GM21381 (cell line): ENCODE measurements around the gene ALKBH3.

Source experiments
- ATAC-seq: cut with Tn5 transposase; IDR thresholded peaks from one replicate; pipeline ENCODE4 v1.9.1; 2021; ENCODE audit warnings: mild to moderate bottlenecking, moderate library complexity; ENCODE audit not compliant: unreplicated experiment

Gene ALKBH3

DNA sequence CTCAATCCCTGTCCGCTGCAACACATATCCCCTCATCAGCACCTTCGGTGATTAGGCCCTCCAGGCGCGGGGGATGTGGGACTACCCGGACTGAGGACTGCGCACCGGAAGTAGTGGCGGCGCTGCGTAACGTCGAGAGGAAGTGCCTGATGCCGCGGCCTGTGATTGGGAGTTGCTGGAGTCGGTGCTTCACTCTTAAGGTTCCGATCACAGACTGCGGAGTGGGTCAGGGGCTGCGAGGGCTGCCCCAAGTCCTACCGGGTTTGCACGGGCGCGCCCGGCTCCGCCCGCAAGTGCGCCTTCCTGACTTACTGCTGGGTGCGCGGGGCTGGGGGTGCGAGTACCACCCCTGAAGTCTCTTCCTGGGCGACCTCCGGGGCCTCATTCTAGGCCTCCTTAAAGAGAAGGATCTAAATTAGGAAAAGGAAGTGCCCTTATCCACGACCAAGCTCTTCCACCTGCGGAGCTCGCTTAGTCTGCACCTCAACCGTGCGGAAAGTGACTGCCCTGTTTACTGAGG, at the start of gene ALKBH3:
Gene ALKBH3 (plus strand): TSS at position 192 of the 520 bp plus-strand sequence. CDS start 1,822 bp downstream, outside the sequence.
- ATAC-seq: peak; percentile 99

DNA sequence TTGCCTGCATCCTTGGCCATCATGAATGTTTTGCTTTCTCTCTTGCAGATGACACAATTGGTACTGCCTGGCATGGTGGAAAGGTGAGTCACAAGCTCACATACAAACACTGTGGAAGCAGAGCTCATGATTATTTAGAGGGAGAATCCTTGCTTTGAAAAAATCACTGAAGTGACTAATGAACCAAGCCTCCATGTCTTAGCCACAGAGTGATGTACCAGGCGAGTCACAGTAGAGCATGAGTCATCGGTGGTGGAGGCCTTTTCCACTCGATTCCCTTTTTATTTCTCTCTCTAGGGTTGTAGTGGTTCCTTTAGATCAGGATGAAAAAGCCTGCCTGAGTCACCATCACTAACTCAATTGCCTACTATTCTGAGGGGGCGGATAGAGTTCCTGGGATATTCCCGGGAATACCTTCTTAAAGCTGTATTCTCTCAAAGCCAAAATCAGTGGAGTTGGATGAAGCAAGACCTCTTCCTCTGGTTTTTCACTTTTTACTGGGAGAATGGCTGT, 49.6 kb upstream of the ALKBH3 start:
- ATAC-seq: no peak

DNA sequence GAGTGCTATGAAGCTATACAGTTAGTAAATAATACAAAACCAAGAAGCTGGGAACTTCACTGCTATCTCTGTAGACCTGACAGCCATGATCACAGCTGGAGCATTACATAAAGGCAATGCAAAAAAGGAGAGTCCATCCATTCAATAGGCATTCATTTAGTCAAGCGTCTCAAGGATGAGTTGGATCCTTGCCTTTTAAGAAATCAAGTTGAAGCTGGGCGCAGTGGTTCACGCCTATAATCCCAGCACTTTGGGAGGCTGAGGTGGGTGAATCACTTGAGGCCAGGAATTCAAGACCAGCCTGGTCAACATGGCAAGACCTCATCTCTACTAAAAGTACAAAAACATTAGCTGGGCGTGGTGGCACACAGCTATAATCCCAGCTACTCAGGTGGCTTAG, 48.1 kb upstream of the ALKBH3 start:
- no peak for ATAC-seq

DNA sequence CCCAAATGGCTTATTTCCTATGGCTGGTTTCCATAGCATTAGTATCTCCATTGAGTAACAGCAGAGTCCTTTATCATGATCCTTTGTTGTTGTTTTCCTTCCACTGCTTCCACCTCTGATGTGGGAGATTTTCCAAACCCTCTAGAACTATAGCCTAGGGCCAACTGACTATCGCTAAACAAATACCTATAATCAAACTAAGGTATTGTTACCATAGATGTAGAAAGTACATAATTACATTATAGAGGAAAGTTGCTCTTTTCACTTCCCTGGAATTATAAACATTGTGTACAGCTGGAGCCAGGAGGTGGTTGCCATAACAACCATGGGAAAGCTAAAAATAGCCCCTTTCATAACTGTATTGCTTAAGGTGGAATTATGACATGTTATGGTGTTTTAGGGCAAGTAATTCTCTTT, 47.0 kb upstream of the ALKBH3 start:
- no peak for ATAC-seq

DNA sequence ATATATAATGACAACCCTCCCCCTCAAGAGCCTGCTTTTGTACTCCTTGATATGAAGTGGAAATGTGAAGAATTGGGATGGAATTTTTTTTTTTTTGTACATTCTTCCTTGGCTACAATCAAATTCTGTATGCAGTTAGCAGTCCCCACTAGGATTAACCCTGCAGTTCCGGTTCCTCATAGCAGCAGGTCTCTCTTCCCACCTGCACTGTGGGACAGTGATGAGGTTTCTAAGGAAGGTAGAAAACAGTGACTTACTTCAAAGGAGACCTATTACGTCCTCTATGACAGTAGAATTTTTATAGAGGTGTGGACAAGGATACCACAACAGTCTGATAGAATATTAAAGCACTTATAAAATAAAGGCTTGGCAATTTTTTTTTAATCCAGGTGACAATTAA, 46.3 kb upstream of the ALKBH3 start:
- ATAC-seq: no peak

DNA sequence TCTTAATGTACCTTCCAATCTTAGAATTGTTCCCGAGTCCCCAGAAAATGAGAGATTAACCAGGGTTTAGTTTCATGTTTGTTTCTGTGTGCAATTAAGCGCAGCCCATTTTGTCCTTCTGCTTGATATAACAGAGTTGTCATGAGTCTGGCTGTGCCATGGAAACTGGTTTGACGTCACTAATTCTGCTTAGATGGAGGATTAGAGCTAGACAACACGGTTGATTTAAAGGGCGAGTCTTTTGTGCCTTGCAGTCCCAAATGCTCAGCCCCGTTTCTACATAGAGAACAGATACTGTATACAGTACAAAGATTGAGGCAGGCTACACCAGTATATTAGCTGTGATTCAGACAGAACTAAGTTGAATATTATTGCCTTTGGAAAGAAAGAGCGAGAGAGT, 45.5 kb upstream of the ALKBH3 start:
- ATAC-seq: no peak

DNA sequence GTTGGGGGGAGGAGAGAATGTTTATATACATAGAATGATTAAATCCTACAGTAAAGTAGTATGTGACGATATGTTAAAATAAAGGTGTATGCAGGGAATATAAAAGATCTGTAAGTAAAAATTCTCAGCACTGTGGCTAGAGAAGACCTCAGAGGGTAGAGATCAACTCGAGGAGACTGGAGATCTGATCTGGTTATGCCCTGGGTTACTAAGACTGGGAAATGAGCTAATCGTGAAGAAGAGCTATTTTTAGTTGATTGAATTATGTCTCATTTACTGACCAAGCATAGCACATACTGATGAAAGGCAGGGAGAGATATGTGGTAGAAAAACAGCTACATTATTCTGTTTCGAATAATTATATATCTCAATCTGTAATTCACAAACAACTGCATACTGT, 42.8 kb upstream of the ALKBH3 start:
- no peak for ATAC-seq

DNA sequence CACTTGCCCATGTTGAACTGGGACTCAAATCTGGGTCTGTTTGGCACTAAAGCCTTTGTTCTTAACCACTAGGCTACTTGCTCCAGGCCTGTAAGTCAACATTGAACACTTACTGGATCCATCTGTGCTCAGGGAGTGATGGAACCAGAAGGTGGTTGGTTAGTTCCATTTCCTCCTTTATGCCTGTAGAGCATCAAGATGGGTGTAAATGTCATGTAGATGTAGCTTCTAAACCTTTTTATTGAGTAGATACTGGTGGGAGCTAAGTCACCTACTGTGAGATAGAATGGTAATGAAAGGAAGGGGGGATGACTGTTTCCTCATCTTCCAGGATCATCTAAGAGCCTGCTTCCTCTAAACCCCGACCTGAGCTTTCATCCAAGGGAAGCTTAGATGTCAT, 38.6 kb upstream of the ALKBH3 start:
- no peak for ATAC-seq

DNA sequence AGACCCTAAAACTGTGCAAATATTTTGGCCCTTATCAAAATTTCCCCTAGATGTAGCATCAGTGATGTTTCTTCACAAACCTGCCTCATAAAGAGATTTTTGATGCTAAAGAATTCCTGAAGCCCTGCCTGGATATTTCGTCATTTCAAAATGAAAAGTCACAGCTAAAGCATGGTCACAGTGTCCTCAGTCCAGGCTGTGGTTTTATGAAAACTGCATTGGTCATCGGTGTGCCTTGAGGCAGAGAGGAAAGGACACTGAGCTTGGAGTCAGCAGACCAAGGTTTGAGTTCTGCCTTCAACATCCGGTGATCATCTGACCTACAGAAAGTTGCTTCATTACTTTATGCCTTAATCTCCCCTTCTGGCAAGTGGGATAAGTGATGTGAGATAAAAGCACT, 34.8 kb upstream of the ALKBH3 start:
- no peak for ATAC-seq

DNA sequence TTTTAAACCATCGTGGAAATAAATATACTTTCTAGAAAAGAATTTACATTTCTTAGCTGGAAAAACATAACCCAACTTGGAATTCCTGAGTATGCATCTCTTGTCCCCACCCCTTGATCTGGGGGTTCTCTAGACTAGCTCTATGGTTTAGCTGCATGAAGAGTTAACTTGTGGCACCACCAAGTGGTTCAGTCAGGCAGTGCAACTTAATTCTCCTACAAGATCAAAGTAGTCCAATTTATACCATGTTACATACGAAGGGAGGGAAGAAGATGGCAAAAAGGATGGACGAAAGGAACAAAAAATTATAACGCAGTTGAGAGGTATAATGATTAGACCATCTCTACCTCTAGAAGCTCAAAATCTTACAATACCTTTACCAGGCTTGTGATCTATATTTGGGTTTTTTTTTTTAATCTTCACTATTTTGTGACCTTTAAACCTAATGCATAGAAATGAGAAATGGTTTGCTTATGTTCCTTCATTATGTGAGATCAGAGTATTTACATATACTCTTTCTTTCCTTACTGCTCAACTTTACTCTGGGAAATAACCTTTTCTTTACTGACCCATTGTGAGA, 28.5 kb upstream of the ALKBH3 start:
- ATAC-seq: peak; percentile 72

DNA sequence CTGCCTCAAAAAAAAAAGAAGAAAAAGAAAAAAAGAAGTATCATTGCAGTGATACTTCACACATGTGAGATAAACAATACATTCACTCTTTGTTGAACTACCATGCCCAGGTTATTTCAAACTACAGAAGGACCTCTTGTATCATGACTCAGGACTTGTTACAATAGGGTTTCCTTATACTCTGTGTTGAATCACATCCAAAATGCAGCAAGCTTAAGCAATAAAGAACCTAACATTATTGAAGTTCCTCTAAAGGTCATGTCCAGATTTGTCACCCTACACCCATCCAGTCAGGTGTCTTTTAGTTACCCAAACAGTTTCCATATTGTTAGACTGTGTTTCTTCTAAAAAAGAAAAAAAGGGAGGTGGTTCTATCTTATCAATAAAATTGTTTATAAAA, 26.9 kb upstream of the ALKBH3 start:
- ATAC-seq: no peak

DNA sequence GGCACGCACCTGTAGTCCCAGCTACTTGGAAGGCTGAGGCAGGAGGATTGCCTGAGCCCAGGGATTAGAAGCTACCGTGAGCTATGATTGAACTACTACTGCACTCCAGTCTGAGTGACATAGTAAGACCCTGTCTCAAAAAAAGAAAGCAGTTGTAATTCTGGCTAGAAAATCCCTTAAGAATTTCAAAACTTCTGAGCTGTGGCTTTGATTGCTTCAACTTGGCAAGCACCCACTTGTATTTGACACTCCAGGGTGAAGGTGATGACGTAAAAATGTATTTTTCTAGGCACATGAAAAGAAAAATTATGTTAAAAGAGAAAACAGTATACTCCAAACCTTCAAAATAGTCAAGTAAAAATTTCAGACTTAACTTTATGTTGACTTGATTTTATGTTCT, 23.6 kb upstream of the ALKBH3 start:
- ATAC-seq: no peak

DNA sequence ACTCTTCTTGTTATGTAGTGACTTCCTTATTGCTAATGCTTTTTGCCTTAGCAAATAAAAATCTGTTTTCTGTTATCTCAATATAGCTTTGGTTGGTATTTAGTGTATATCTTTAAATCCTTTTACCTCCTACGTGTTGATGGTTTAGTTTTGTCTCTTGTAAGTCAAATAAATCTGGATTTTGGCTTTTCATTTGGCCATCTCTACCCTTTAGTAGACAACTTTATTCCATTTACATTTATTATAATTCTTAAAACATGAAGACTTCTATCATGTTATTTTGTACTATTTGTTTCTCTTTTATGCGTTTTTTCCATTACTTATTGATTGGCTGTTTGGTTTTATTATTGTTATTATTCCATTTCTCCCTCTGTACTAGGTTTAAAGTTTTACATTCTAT, 19.5 kb upstream of the ALKBH3 start:
- ATAC-seq: no peak

DNA sequence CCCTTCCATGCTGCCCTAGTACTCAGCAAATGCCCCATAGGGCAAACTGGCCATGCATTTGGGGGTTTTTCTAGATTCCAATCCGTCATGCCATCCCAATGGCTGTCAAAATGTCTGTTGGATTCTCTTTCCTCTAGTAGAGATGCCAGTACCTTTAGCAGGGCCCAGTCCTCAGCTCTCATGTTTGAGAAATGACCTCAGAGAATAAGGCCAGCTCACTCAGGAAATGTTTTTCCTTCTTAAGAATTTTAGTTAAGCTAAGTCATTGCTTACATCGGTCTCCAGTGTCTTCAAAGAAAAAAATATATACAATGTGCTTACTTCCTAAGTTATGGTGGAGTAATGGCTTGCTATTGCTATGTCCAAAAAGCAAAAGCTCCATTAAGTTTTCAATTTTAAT, 14.1 kb upstream of the ALKBH3 start:
- ATAC-seq: no peak

DNA sequence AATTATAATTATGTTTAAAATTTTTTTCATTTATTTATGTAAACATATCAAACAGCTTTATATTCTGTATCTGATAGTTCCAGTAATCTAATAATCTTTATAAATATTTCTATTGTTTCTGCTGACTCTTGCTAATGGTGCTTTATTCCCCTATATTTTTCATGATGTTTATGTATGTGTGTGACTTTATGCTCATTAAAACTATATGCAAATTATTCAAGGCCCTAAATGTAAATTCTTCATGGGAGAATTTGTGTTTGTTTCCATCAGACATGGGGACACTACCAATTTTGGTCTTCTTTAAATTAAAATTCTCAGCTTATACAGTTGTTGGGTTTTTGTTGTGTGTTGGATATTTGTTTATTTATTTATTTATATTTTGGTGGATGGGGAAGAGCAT, 13.7 kb upstream of the ALKBH3 start:
- no peak for ATAC-seq

DNA sequence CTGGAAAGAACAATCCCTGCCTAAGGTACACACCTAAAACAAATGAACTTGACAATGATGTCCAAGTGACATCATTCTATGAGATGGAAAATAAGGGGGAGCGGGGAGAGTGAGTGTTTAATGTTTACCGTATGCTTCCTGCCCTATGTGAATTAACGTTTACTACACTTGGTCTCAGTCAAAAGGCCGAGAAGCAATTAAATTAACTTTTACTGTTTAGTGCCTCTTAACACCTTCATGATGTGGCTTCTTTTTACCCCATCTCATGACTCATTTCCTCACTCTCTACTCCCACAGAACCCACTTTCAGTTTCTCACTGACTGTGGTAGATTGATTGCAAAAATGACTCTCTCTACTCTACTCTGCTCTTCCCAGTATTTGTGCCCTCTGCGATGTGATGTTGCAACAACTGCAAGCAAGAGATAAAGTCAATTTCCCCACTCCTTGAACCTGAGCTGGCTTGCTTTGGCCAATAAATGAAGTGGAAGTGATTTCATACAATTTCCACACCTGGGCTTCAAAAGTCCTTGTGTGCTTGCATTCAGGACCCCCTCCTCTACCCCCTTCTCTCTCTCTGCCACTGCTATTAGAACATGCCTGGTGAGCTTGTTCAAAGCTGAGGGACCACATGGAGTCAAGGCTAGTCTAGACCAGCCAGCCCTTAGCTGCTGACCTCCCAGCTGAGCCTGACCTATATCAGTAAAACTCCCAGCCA, 11.6 kb upstream of the ALKBH3 start:
- peak; percentile 100 for ATAC-seq

DNA sequence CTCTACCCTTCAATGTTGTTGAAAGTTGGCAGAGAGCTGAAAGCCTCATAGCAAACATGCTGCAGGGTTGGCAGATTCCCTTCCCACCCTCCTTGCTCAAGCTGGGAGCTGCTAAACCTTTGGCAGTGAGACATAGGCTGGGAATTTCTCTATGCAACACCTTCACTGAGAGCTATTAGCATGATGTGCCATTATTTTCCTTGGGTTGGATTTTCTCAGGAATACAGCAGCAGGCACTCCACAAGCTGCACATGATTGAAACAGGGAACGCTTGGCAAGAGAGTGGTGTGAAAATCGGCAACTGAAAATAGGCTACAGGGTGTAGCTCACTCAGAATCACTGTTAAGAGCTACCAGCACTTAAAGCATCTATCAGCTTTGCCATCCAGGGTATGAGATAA, 9.6 kb upstream of the ALKBH3 start:
- ATAC-seq: no peak

DNA sequence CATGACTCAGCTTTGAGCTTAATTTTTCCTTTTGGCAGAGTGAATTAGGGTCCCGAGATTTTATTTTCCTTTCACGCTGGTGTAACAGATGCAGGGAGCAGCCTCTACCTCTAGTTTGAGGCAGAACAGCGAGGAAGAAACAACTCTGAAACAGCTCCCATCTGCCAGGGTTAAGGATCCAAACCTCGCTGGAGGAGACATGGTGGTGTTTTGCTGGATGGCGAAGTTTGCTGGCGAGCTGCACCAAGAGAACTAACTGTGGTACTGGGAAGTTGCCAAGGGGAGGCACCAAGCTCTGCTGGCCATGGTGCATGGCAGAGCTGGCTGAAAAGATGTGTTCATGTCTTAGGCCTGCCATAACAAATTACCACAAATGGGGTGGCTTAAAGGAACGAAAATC, 7.6 kb upstream of the ALKBH3 start:
- ATAC-seq: no peak

DNA sequence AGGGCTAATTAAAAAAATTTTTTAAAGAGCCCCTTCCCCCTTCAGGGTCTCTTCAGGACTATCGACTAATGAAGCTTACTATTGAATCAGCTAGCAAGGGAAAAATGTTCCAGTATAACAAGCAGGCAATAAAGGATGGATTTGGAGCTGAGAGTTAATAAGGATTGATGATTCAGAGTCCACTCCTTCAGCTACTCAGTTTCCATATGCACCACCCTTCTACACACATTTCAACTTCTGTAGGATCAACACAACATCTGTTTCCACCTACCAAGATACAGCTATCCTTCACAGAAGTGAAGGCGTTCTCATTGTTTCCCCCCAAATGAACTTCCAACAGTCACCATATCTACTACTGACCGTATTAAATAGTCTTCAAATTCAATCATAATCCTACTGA, 6.6 kb upstream of the ALKBH3 start:
- ATAC-seq: no peak

DNA sequence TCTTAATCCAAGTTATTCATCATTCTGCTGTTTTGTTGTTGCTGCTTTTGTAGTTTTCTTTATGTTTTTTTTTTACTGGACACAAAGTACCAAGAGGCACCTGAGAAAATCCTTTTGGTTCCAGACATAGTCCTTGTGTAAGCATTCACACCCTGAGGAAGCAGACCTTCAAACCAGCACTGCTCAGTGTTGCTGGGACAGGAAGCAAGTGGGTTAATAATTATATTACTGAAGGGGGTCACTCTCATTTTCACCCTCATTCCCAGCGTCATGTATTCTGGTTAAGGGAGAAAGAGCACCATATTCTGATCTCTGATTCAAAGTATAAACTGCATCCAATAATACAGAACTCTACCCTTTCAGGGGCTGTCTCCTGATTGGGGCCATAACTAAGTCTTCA, 5.9 kb upstream of the ALKBH3 start:
- ATAC-seq: peak; percentile 72

DNA sequence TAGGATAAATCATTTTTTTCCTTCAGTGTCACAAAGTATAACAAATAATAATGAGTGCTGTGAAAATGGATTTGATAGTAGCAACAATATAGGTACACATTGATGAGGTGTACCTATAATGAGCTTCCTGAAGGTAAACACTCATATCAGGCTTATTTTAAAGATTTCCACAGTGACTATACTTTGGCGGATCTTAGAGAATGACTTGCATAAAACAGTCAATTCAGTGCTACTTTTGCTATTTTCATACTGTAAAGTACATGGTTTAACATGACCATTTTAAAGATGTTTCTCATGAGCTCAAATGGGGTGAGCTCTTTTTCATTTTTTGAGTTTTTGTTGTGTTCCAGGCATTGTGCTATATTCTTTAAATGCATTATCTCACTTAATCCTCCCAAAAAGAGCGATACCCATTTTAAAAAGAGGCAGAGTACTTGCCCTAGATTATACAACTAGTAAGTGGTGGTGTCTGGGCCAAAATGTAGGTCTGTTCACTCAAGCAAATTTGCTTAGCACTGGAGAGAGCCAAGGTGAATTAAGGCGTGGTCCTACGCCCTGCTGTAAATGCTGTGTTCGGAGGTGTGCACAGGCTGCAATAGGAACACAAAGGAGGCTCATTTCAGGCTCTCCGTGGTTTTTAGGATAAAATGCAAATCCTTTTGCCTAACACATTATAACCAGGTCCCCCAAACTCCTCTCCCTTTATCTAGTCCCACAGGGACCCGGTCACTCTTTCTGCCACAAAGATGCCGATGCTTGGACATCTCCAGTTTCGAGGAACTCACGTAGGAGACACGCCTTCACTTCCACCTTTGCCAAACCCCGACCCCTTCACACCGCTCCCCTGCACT, 617 bp upstream of the ALKBH3 start:
- peak; percentile 9 for ATAC-seq

DNA sequence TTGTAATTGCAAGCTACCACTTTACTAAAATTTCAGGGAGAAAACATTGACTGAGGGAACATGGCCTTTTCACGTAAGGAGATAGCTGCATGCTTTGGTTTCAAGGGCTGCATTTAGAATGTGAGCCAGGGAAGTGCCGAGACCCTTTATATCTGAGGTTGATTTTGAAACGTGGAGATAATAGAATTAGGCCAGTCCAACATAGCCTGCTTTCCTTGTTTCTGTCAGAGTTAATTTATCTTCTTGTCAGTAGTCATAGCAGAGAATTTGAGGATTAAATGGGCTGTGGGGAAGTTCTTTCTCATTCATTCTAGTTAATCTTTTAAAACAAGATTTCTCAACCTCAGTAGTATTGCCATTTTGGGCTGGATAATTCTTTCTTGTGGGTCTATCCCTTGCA, 12.2 kb downstream of the ALKBH3 start:
- no peak for ATAC-seq
